ENCODE results near the gene DNPEP.

Gene DNPEP

GRCh38 chr2:219401606-219402005, 13.9 kb upstream of the DNPEP start:
- no peak for TF ChIP-seq CTCF (conservative IDR thresholded peaks at IDR 0.05; ENCODE audit: low read depth, low read length)
- no peaks in the 10 kb centered on the region for H3K79me2 ChIP-seq (ENCODE audit: insufficient read depth, low read depth)
- H4K20me1 ChIP-seq (ENCODE audit: insufficient read depth) = no peaks in the 10 kb centered on the region
- no peaks in the 10 kb centered on the region for H3K4me1 ChIP-seq (ENCODE audit: low read depth, poor library complexity, severe bottlenecking)
- H3K4me2 ChIP-seq = no peak overlapping the region
- no peak overlapping the region for H3K4me3 ChIP-seq (IDR thresholded peaks at IDR 0.05; ENCODE audit: insufficient read depth, low read depth, low read length)
- no peaks in the 10 kb centered on the region for H3K36me3 ChIP-seq (ENCODE audit: insufficient read depth)
- no peak overlapping the region for H3K9ac ChIP-seq
- H3K27ac ChIP-seq = no peak overlapping the region
- no peak overlapping the region for H2AFZ ChIP-seq (ENCODE audit: low read depth)
- H3K27me3 ChIP-seq (ENCODE audit: insufficient read depth, low read depth) = no peaks in the 10 kb centered on the region

- Histone ChIP-seq H3K4me2 (no peak overlapping the region), H4K20me1 (ENCODE audit: insufficient read depth) (no peaks in the 10 kb centered on the region)
- TF ChIP-seq CTCF (conservative IDR thresholded peaks at IDR 0.05; ENCODE audit: low read depth, low read length) = no peak
Measured at GRCh38 chr2:219400562-219400961, 12.8 kb upstream of the DNPEP start.

GRCh38 chr2:219399716-219400478, 12.2 kb upstream of the DNPEP start:
- H4K20me1 ChIP-seq (ENCODE audit: insufficient read depth) = no peaks in the 10 kb centered on the region

More at GRCh38 chr2:219400562-219400961, 12.8 kb upstream of the DNPEP start:
- Histone ChIP-seq H3K4me3 (IDR thresholded peaks at IDR 0.05; ENCODE audit: insufficient read depth, low read depth, low read length) (no peak overlapping the region), H3K27me3 (ENCODE audit: insufficient read depth, low read depth) (no peaks in the 10 kb centered on the region), H3K27ac (no peak overlapping the region), H3K36me3 (ENCODE audit: insufficient read depth) (no peaks in the 10 kb centered on the region), H2AFZ (ENCODE audit: low read depth) (no peak overlapping the region), H3K9ac (no peak overlapping the region), H3K79me2 (ENCODE audit: insufficient read depth, low read depth) (no peaks in the 10 kb centered on the region), H3K4me1 (ENCODE audit: low read depth, poor library complexity, severe bottlenecking) (no peaks in the 10 kb centered on the region)

GRCh38 chr2:219398721-219399363, 11.1 kb upstream of the DNPEP start:
- no peaks in the 10 kb centered on the region for H4K20me1 ChIP-seq (ENCODE audit: insufficient read depth)
- no peaks in the 10 kb centered on the region for H3K4me1 ChIP-seq (ENCODE audit: low read depth, poor library complexity, severe bottlenecking)
- no peak overlapping the region for H2AFZ ChIP-seq (ENCODE audit: low read depth)
- no peaks in the 10 kb centered on the region for H3K27me3 ChIP-seq (ENCODE audit: insufficient read depth, low read depth)
- H3K79me2 ChIP-seq (ENCODE audit: insufficient read depth, low read depth) = no peaks in the 10 kb centered on the region
- H3K9ac ChIP-seq = no peak overlapping the region
- H3K36me3 ChIP-seq (ENCODE audit: insufficient read depth) = no peaks in the 10 kb centered on the region
- H3K4me3 ChIP-seq (IDR thresholded peaks at IDR 0.05; ENCODE audit: insufficient read depth, low read depth, low read length) = no peak overlapping the region
- no peak overlapping the region for H3K27ac ChIP-seq
- H3K4me2 ChIP-seq = no peak overlapping the region
- TF ChIP-seq CTCF (conservative IDR thresholded peaks at IDR 0.05; ENCODE audit: low read depth, low read length) = no peak

More at GRCh38 chr2:219399716-219400478, 12.2 kb upstream of the DNPEP start:
- no peak overlapping the region for H3K4me3 ChIP-seq (IDR thresholded peaks at IDR 0.05; ENCODE audit: insufficient read depth, low read depth, low read length)
- H3K4me1 ChIP-seq (ENCODE audit: low read depth, poor library complexity, severe bottlenecking) = no peaks in the 10 kb centered on the region
- H3K79me2 ChIP-seq (ENCODE audit: insufficient read depth, low read depth) = no peaks in the 10 kb centered on the region
- no peaks in the 10 kb centered on the region for H3K36me3 ChIP-seq (ENCODE audit: insufficient read depth)
- H2AFZ ChIP-seq (ENCODE audit: low read depth) = no peak overlapping the region
- no peak overlapping the region for H3K9ac ChIP-seq
- H3K27me3 ChIP-seq (ENCODE audit: insufficient read depth, low read depth) = no peaks in the 10 kb centered on the region
- TF ChIP-seq CTCF (conservative IDR thresholded peaks at IDR 0.05; ENCODE audit: low read depth, low read length) = no peak
- no peak overlapping the region for H3K27ac ChIP-seq
- H3K4me2 ChIP-seq = no peak overlapping the region

All from KMS-11 (cell line).